ENCODE results near the gene CAVIN2. TPM values are rescaled to one million over a fixed set of nuclear protein-coding genes. Genes with fewer than 3 reads are reported as not detected.

CAVIN2 gene
- polyA plus RNA-seq, 1 donor from 2014 or later = not detected

GRCh38 chr2:191835100-191835499 lies 11.8 kb downstream of the CAVIN2 start:
- Histone ChIP-seq H3K9ac (ENCODE audit: low read length) (no peak overlapping the region), H3K4me3 (ENCODE audit: low read length) (no peak overlapping the region), H3K36me3 (ENCODE audit: insufficient read depth, low read length) (no peaks in the 10 kb centered on the region), H3K27ac (ENCODE audit: low read length) (no peak overlapping the region), H3K27me3 (ENCODE audit: insufficient read depth, low read depth, low read length) (no peaks in the 10 kb centered on the region), H2AFZ (ENCODE audit: low read depth, low read length) (no peak overlapping the region), H4K20me1 (ENCODE audit: insufficient read depth) (no peaks in the 10 kb centered on the region), H3K79me2 (replicated peaks; ENCODE audit: insufficient read depth, low read length) (no peaks in the 10 kb centered on the region), H3K9me3 (ENCODE audit: low read length) (no peaks in the 10 kb centered on the region), H3F3A (ENCODE audit: insufficient read depth, low read length, poor library complexity, severe bottlenecking) (no peaks in the 10 kb centered on the region), H3K4me2 (ENCODE audit: low read length) (no peak overlapping the region), H3K9me2 (ENCODE audit: insufficient read depth, low read length) (no peaks in the 10 kb centered on the region)
- TF ChIP-seq EZH2 (IDR thresholded peaks at IDR 0.05; ENCODE audit: borderline replicate concordance, insufficient read depth, low read length, poor library complexity, severe bottlenecking) (no peak), RAD21 (conservative IDR thresholded peaks at IDR 0.05) (no peak), SMC3 (conservative IDR thresholded peaks at IDR 0.05; ENCODE audit: poor library complexity) (no peak), EP300 (conservative IDR thresholded peaks at IDR 0.05; ENCODE audit: poor library complexity, severe bottlenecking) (no peak), CTCF (IDR thresholded peaks at IDR 0.05; ENCODE audit: poor library complexity, severe bottlenecking) (no peak), POLR2AphosphoS5 (IDR thresholded peaks at IDR 0.05) (no peak), MXI1 (conservative IDR thresholded peaks at IDR 0.05; ENCODE audit: poor library complexity, severe bottlenecking) (no peak)
- TF ChIP-seq, protein P1, sequence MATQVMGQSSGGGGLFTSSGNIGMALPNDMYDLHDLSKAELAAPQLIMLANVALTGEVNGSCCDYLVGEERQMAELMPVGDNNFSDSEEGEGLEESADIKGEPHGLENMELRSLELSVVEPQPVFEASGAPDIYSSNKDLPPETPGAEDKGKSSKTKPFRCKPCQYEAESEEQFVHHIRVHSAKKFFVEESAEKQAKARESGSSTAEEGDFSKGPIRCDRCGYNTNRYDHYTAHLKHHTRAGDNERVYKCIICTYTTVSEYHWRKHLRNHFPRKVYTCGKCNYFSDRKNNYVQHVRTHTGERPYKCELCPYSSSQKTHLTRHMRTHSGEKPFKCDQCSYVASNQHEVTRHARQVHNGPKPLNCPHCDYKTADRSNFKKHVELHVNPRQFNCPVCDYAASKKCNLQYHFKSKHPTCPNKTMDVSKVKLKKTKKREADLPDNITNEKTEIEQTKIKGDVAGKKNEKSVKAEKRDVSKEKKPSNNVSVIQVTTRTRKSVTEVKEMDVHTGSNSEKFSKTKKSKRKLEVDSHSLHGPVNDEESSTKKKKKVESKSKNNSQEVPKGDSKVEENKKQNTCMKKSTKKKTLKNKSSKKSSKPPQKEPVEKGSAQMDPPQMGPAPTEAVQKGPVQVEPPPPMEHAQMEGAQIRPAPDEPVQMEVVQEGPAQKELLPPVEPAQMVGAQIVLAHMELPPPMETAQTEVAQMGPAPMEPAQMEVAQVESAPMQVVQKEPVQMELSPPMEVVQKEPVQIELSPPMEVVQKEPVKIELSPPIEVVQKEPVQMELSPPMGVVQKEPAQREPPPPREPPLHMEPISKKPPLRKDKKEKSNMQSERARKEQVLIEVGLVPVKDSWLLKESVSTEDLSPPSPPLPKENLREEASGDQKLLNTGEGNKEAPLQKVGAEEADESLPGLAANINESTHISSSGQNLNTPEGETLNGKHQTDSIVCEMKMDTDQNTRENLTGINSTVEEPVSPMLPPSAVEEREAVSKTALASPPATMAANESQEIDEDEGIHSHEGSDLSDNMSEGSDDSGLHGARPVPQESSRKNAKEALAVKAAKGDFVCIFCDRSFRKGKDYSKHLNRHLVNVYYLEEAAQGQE (IDR thresholded peaks at IDR 0.05; ENCODE audit: borderline replicate concordance) = no peak

- no peak for TF ChIP-seq EZH2 (IDR thresholded peaks at IDR 0.05; ENCODE audit: borderline replicate concordance, insufficient read depth, low read length, poor library complexity, severe bottlenecking)
- no peak for TF ChIP-seq EP300 (conservative IDR thresholded peaks at IDR 0.05; ENCODE audit: poor library complexity, severe bottlenecking)
- TF ChIP-seq RAD21 (conservative IDR thresholded peaks at IDR 0.05) = no peak
- TF ChIP-seq SMC3 (conservative IDR thresholded peaks at IDR 0.05; ENCODE audit: poor library complexity) = no peak
- TF ChIP-seq TAF1 (IDR thresholded peaks at IDR 0.05; ENCODE audit: low read depth) = no peak
- TF ChIP-seq POLR2AphosphoS5 (IDR thresholded peaks at IDR 0.05) = no peak
- no peak for TF ChIP-seq CTCF (IDR thresholded peaks at IDR 0.05; ENCODE audit: poor library complexity, severe bottlenecking)
- no peak for TF ChIP-seq MXI1 (conservative IDR thresholded peaks at IDR 0.05; ENCODE audit: poor library complexity, severe bottlenecking)
- TF ChIP-seq, protein P1 (IDR thresholded peaks at IDR 0.05; ENCODE audit: borderline replicate concordance) = no peak
These were observed 13.5 kb downstream of the CAVIN2 start for GRCh38 chr2:191833356-191833755.

More at GRCh38 chr2:191833356-191833755, 13.5 kb downstream of the CAVIN2 start:
- H3K27ac ChIP-seq (ENCODE audit: low read length) = no peak overlapping the region
- H3K27me3 ChIP-seq (ENCODE audit: insufficient read depth, low read depth, low read length) = no peaks in the 10 kb centered on the region
- no peaks in the 10 kb centered on the region for H3F3A ChIP-seq (ENCODE audit: insufficient read depth, low read length, poor library complexity, severe bottlenecking)
- no peak overlapping the region for H3K9ac ChIP-seq (ENCODE audit: low read length)
- H4K20me1 ChIP-seq (ENCODE audit: insufficient read depth) = no peaks in the 10 kb centered on the region
- H3K4me3 ChIP-seq (ENCODE audit: low read length) = no peak overlapping the region
- no peak overlapping the region for H3K4me2 ChIP-seq (ENCODE audit: low read length)
- no peaks in the 10 kb centered on the region for H3K9me3 ChIP-seq (ENCODE audit: low read length)
- H3K9me2 ChIP-seq (ENCODE audit: insufficient read depth, low read length) = no peaks in the 10 kb centered on the region
- no peaks in the 10 kb centered on the region for H3K79me2 ChIP-seq (replicated peaks; ENCODE audit: insufficient read depth, low read length)
- no peaks in the 10 kb centered on the region for H3K36me3 ChIP-seq (ENCODE audit: insufficient read depth, low read length)
- H2AFZ ChIP-seq (ENCODE audit: low read depth, low read length) = no peak overlapping the region
